Spleen (tissue), 11 donors: Measurements from ENCODE around the gene PTPRCAP. TPM values are rescaled to one million over a fixed set of nuclear protein-coding genes. Genes with fewer than 3 reads are reported as not detected.

Experiments
- DNase-seq: peaks from one replicate; pipeline ENCODE4 v3.0.0-alpha.2; 2020
- H3K27ac ChIP-seq, 8 donors: fragments of 200-600 bp; sonication (generic) in 7 of 8; 1 replicate in 4 of 8; 2 replicates in 4 of 8; pipeline versions ENCODE4 v1.5.0 to v1.8.0; 2016 to 2021; ENCODE audit warnings: inconsistent platforms in 4 of 8, mild to moderate bottlenecking in 4 of 8, moderate library complexity in 1 of 8
- H3K27me3 ChIP-seq, 7 donors: fragments of 200-600 bp; sonication (generic) in 6 of 7; replicated peaks in 1 of 7; 1 replicate in 4 of 7; 2 replicates in 3 of 7; pipeline versions ENCODE4 v1.5.0 to v1.8.0; 2016 to 2021; ENCODE audit warnings: inconsistent platforms in 3 of 7, mild to moderate bottlenecking in 1 of 7
- H3K36me3 ChIP-seq, 6 donors: fragments of 200-600 bp; sonication (generic) in 5 of 6; 1 replicate in 4 of 6; 2 replicates in 2 of 6; pipeline versions ENCODE4 v1.5.0 to v1.8.0; 2016 to 2021; ENCODE audit warnings: inconsistent platforms in 2 of 6
- H3K4me1 ChIP-seq, 6 donors: fragments of 200-600 bp; sonication (generic) in 5 of 6; 1 replicate in 3 of 6; 2 replicates in 3 of 6; pipeline versions ENCODE4 v1.5.0 to v1.8.0; 2016 to 2021; ENCODE audit warnings: inconsistent platforms in 3 of 6
- H3K4me3 ChIP-seq, 8 donors: fragments of 200-600 bp; sonication (generic) in 7 of 8; 1 replicate in 4 of 8; 2 replicates in 4 of 8; pipeline versions ENCODE4 v1.5.0 to v1.8.0; 2016 to 2021; ENCODE audit warnings: inconsistent platforms in 4 of 8, mild to moderate bottlenecking in 4 of 8, moderate library complexity in 2 of 8
- H3K9me3 ChIP-seq, 8 donors: fragments of 200-600 bp; sonication (generic) in 7 of 8; 1 replicate in 4 of 8; 2 replicates in 4 of 8; pipeline versions ENCODE4 v1.5.0 to v1.8.0; 2016 to 2021; ENCODE audit warnings: inconsistent platforms in 4 of 8
- CTCF ChIP-seq, 11 experiments: fragments of 200-600 bp in 7 of 11; fragments of 450-650 bp in 4 of 11; sonication (generic) in 4 of 11; IDR thresholded peaks in 8 of 11; conservative IDR thresholded peaks in 3 of 11; 1 replicate in 7 of 11; 2 replicates in 4 of 11; pipeline versions ENCODE4 v1.4.0 to v1.8.0; 2016 to 2021; ENCODE audit warnings: antibody characterized with exemption in 11 of 11, inconsistent platforms in 4 of 11, mild to moderate bottlenecking in 1 of 11
- POLR2A ChIP-seq, 3 donors: fragments of 450-650 bp; IDR thresholded peaks; one replicate each; pipeline ENCODE4 v1.5.1; 2017; ENCODE audit warnings: antibody characterized with exemption in 3 of 3, mild to moderate bottlenecking in 1 of 3
- POLR2AphosphoS5 ChIP-seq, 3 donors: sonication (generic); formaldehyde crosslinking; IDR thresholded peaks; one replicate each; pipeline ENCODE4 v1.5.1; 2017; ENCODE audit warnings: antibody characterized with exemption in 3 of 3
- WGBS, 5 donors: extraction: QIAGEN DNeasy Blood & Tissue Kit in 3 of 5; methylation state at CpG; one replicate each; pipeline versions ENCODE4 v1.1.5 to v1.1.7; 2013 to 2018; 5-methylcytosine and 5-hydroxymethylcytosine counted together
- intact Hi-C: fragments of 100-400 bp; cut with DNase I; formaldehyde crosslinking; loops from one replicate; pipeline ENCODE4 v1.15.0; 2023; ENCODE audit warnings: low total_unique reads
- polyA plus RNA-seq, 3 donors: library from polyadenylated mRNA; stranded (reverse); fragments of 200-250 nt; gene quantifications; one replicate each; pipeline ENCODE4 v1.2.1, GENCODE V29; 2013
- total RNA-seq, 7 donors: library from RNA; depleted of rRNA in 3 of 7; stranded (reverse); fragments of >200 nt in 3 of 7; fragmentation: NEBNext Ultra II Directional in 4 of 7; extraction: Animal tissue kit (Norgen Biotek cat#: 25700) in 4 of 7; gene quantifications; one replicate each; pipeline versions ENCODE4 v1.1.0 to v1.2.1, GENCODE V29; 2016 to 2021
- donor health status: healthy with polysubstance abuse.
- donor health status: DM: no; HTN: no; CAD: no; lungs with moderate emphysema.
- donor health status: DM: no; HTN: no; CAD: no.
- donor health status: Bipolar disorder and iron deficiency.
- donor health status: healthy.
- donor health status: DM: no; HTN: no; CAD: no.
- donor health status: DM: yes; HTN: yes; CAD: no.

PTPRCAP gene
- total and polyA plus RNA-seq, 10 donors, result 119 to 557 (median 238) TPM

- no peak for DNase-seq
- no peaks in the 10 kb centered on the region for H3K27me3 ChIP-seq
- H3K9me3 ChIP-seq, result no peaks in the 10 kb centered on the region
- 16 to 24% (median 20%) methylated on average over 9 of the region's 9 CpGs for WGBS, 5 donors
- intact Hi-C loops, result no loop called here
- H3K4me1 ChIP-seq, result peaks cover 17 to 56% (median 49%) of the 10 kb centered on the region in 6 donors
- peak overlapping the region; percentile 71 to 98 (median 92) for H3K27ac ChIP-seq
- H3K4me3 ChIP-seq, result peak overlapping the region; percentile 94 to 99 (median 95)
- H3K36me3 ChIP-seq, result peaks cover 0 to 11% (median 0%) of the 10 kb centered on the region in 6 donors
- TF ChIP-seq POLR2AphosphoS5 (IDR thresholded peaks at IDR 0.05) (no peak), CTCF (IDR thresholded peaks at IDR 0.05 in 8 of 11, conservative IDR thresholded peaks at IDR 0.05 in 3 of 11) (peak in 2 of 11 experiments; percentile 4 to 29)
These were observed 32.0 kb upstream of the PTPRCAP start for GRCh38 chr11:67469508-67469811.

- peak within 1 kb of the TSS; percentile 71 to 98 (median 92) for H3K27ac ChIP-seq
- H3K4me3 ChIP-seq, result peak within 1 kb of the TSS; percentile 94 to 99 (median 95)
- 0 to 1% (median 0%) methylated on average over 26 to 76 of the region's 76 CpGs for WGBS, 5 donors
- no peaks in the 10 kb centered on the region for H3K9me3 ChIP-seq
- intact Hi-C loops, result no loop called here
- DNase-seq, result peak; percentile 99
- peaks cover 22 to 62% (median 55%) of the 10 kb centered on the region in 6 donors for H3K4me1 ChIP-seq
- TF ChIP-seq CTCF (IDR thresholded peaks at IDR 0.05 in 8 of 11, conservative IDR thresholded peaks at IDR 0.05 in 3 of 11) (peak in 10 of 11 experiments; percentile 19 to 73 (median 64)), POLR2AphosphoS5 (IDR thresholded peaks at IDR 0.05) (peak; percentile 93 to 96 (median 96)), POLR2A (IDR thresholded peaks at IDR 0.05) (peak in 1 of 3 donors; percentile 54)
- no peaks in the 10 kb centered on the region for H3K27me3 ChIP-seq
- peaks cover 0 to 11% (median 0%) of the 10 kb centered on the region in 6 donors for H3K36me3 ChIP-seq
These were observed 31.5 kb upstream of the PTPRCAP start, which contains the start of gene TMEM134 for GRCh38 chr11:67468759-67469507. TMEM134 (minus strand) TSS chr11:67469251; CDS start chr11:67469192, 59 bp downstream.

- intact Hi-C loops, result no loop called here
- WGBS, 5 donors, result 3 to 8% (median 4%) methylated on average over 5 to 6 of the region's 6 CpGs
- Histone ChIP-seq H3K4me1 (peaks cover 27 to 67% (median 59%) of the 10 kb centered on the region in 6 donors), H3K27me3 (no peaks in the 10 kb centered on the region), H3K9me3 (no peaks in the 10 kb centered on the region), H3K4me3 (peak overlapping the region; percentile 94 to 99 (median 95)), H3K27ac (peak overlapping the region; percentile 71 to 98 (median 92)), H3K36me3 (peaks cover 0 to 11% (median 0%) of the 10 kb centered on the region in 6 donors)
- no peak for DNase-seq
- TF ChIP-seq POLR2A (IDR thresholded peaks at IDR 0.05) (no peak), CTCF (IDR thresholded peaks at IDR 0.05 in 8 of 11, conservative IDR thresholded peaks at IDR 0.05 in 3 of 11) (no peak), POLR2AphosphoS5 (IDR thresholded peaks at IDR 0.05) (no peak)
These were observed 30.9 kb upstream of the PTPRCAP start for GRCh38 chr11:67468456-67468758.

- Histone ChIP-seq H3K27me3 (no peaks in the 10 kb centered on the region), H3K9me3 (no peaks in the 10 kb centered on the region), H3K4me1 (peaks cover 27 to 70% (median 62%) of the 10 kb centered on the region in 6 donors), H3K4me3 (peak overlapping the region; percentile 94 to 99 (median 95)), H3K36me3 (peaks cover 0 to 11% (median 0%) of the 10 kb centered on the region in 6 donors), H3K27ac (peak overlapping the region; percentile 71 to 98 (median 92))
- TF ChIP-seq POLR2AphosphoS5 (IDR thresholded peaks at IDR 0.05), result no peak
- TF ChIP-seq CTCF (IDR thresholded peaks at IDR 0.05 in 8 of 11, conservative IDR thresholded peaks at IDR 0.05 in 3 of 11), result no peak
- TF ChIP-seq POLR2A (IDR thresholded peaks at IDR 0.05), result no peak
- WGBS, 5 donors, result 45 to 67% (median 58%) methylated on average over 5 of the region's 5 CpGs
- DNase-seq, result no peak
- intact Hi-C loops, result no loop called here
These were observed 30.6 kb upstream of the PTPRCAP start for GRCh38 chr11:67468056-67468455.
